Aorta (tissue), 5 donors: ENCODE measurements around the gene MYLK. TPM values are rescaled to one million over a fixed set of nuclear protein-coding genes. Genes with fewer than 3 reads are reported as not detected.

Experiments used
- ATAC-seq: fragments of 200-7000 bp; cut with Tn5 transposase; one replicate; pipeline ENCODE4 v1.9.1; 2022; ENCODE audit warnings: moderate library complexity; ENCODE audit not compliant: low FRiP score
- DNase-seq, 2 donors: peaks; one replicate each; pipeline ENCODE4 v3.0.0-alpha.2; 2020
- H3K27ac ChIP-seq, 2 donors: one replicate each; pipeline ENCODE4 v1.5.1; 2013; ENCODE audit warnings: low read length in 2 of 2, mild to moderate bottlenecking in 2 of 2, moderate library complexity in 2 of 2, control low read depth in 1 of 2, inconsistent platforms in 1 of 2, low read depth in 1 of 2
- H3K27me3 ChIP-seq, 2 donors: one replicate each; pipeline ENCODE4 v1.6.1; 2013; ENCODE audit warnings: control low read depth in 1 of 2, low read length in 1 of 2, mild to moderate bottlenecking in 1 of 2, moderate library complexity in 1 of 2; ENCODE audit not compliant: insufficient read depth in 2 of 2, control insufficient read depth in 1 of 2
- H3K36me3 ChIP-seq, 2 donors: one replicate each; pipeline ENCODE4 v1.6.1; 2013; ENCODE audit warnings: control low read depth in 1 of 2, low read length in 1 of 2, mild to moderate bottlenecking in 1 of 2; ENCODE audit not compliant: insufficient read depth in 2 of 2, control insufficient read depth in 1 of 2
- H3K4me1 ChIP-seq, 2 donors: one replicate each; pipeline ENCODE4 v1.6.1; 2013; ENCODE audit warnings: low read length in 2 of 2, control low read depth in 1 of 2, mild to moderate bottlenecking in 1 of 2, moderate library complexity in 1 of 2; ENCODE audit not compliant: insufficient read depth in 2 of 2, control insufficient read depth in 1 of 2
- H3K4me3 ChIP-seq, 2 donors: one replicate each; pipeline ENCODE4 v1.5.1; 2013; ENCODE audit warnings: low read length in 2 of 2, control low read depth in 1 of 2, mild to moderate bottlenecking in 1 of 2
- H3K9me3 ChIP-seq: one replicate; pipeline ENCODE4 v1.6.1; 2013; ENCODE audit warnings: mild to moderate bottlenecking, low read length; ENCODE audit not compliant: control insufficient read depth
- WGBS, 2 donors: extraction: QIAGEN DNeasy Blood & Tissue Kit; methylation state at CpG; one replicate each; pipeline ENCODE4 v1.1.7; 2013; 5-methylcytosine and 5-hydroxymethylcytosine counted together
- intact Hi-C, 2 donors: fragments of 100-400 bp; cut with DNase I; formaldehyde crosslinking; loops; one replicate each; pipeline versions ENCODE4 v1.14.2 to v1.15.0; 2022
- polyA plus RNA-seq, 2 donors: library from polyadenylated mRNA; stranded (reverse); fragments of 200-250 nt; gene quantifications; one replicate each; pipeline ENCODE4 v1.2.3, GENCODE V29; 2013
- total RNA-seq, 2 donors: library from RNA; stranded (reverse); fragmentation: NEBNext Ultra II Directional; extraction: Animal tissue kit (Norgen Biotek cat#: 25700); gene quantifications; one replicate each; pipeline ENCODE4 v1.2.1, GENCODE V29; 2021
- donor health status: healthy with polysubstance abuse.
- donor health status: Bipolar disorder and iron deficiency.
- donor health status: DM: no; HTN: no; CAD: no.
- donor health status: DM: no; HTN: no; CAD: no.
- donor health status: DM: yes; HTN: yes; CAD: no.

Gene MYLK
- total and polyA plus RNA-seq, 4 donors: 134 to 786 (median 314) TPM

DNA sequence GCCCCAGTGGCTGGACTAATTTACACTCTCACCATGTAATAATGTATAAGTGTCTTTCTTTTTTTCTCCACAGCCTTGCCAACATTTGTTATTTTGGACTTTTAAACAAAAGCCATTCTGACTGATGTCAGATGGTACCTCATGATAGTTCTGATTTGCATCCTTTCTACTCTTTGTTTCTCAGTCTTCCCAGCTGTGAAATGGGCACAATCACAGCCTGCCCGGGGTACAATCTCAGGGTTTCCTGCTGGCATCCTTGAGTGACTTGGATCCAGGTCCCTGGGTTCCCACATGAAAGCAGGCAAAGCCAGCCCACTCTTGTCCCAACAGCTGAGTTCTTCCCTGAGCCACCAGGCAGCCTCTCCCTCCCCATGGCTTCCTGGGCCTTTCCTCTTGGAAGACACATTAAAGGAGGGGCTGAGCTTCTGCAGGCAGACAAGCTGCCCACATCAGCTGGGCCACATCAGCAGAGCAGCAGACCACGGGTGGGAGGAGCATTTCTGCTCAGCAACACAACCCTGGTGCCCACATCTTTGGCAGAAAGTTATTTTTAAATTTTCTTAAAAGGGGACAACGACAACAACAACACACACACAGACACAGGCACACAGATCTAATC is 82.0 kb downstream of the MYLK start:
- 73 to 78% methylated on average over 3 of the region's 3 CpGs for WGBS, 2 donors
- no peak for ATAC-seq
- no peak for DNase-seq
- H3K36me3 ChIP-seq: peaks cover 0 to 2% of the 10 kb centered on the region in 2 donors
- intact Hi-C loops: no loop called here
- H3K9me3 ChIP-seq: no peaks in the 10 kb centered on the region
- H3K27me3 ChIP-seq: no peaks in the 10 kb centered on the region
- no peaks in the 10 kb centered on the region for H3K4me1 ChIP-seq
- no peak overlapping the region for H3K27ac ChIP-seq
- no peak overlapping the region for H3K4me3 ChIP-seq

DNA sequence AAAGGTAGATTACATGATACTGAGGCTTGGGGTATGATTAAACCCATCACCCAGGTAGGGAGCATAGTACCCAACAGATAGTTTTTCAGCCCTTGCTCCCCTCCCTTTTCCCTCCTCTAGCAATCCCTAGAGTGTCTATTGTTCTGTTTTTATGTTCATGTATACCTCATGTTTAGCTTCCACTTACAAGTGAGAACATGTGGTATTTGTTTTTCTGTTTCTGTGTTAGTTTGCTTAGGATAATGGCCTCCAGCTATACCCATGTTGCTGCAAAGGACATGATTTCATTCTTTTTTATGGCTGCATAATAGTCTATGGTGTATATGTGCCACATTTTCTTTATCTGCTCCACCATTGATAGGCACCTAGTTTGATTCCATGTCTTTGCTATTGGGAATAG is 82.7 kb downstream of the MYLK start:
- ATAC-seq (no peak), DNase-seq (no peak)
- intact Hi-C loops: no loop called here
- Histone ChIP-seq H3K27ac (no peak overlapping the region), H3K4me1 (no peaks in the 10 kb centered on the region), H3K9me3 (no peaks in the 10 kb centered on the region), H3K36me3 (peaks cover 0 to 2% of the 10 kb centered on the region in 2 donors), H3K4me3 (no peak overlapping the region), H3K27me3 (no peaks in the 10 kb centered on the region)

DNA sequence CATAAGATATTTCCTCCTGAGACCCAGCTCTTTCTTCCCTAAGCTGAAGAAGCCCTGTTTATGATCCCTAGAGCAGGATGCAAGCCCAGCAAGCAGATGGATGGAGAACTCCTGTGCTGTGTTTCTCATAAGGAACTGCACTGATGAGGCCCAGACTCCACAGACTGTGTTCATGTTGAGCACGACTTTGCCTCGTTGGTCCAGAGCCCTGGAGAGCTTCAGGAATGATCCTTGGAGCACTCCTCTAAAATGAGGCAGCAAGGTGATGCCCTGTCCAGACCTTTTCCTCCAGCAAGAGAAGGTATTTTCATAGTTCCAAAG is 83.8 kb downstream of the MYLK start:
- intact Hi-C loops: no loop called here
- Histone ChIP-seq H3K36me3 (peaks cover 0 to 2% of the 10 kb centered on the region in 2 donors), H3K27me3 (no peaks in the 10 kb centered on the region), H3K4me1 (no peaks in the 10 kb centered on the region), H3K4me3 (no peak overlapping the region), H3K9me3 (no peaks in the 10 kb centered on the region), H3K27ac (peak overlapping the region; percentile 24 to 86)
- DNase-seq (no peak), ATAC-seq (no peak)
- 6 to 12% methylated on average over 2 of the region's 2 CpGs for WGBS, 2 donors

DNA sequence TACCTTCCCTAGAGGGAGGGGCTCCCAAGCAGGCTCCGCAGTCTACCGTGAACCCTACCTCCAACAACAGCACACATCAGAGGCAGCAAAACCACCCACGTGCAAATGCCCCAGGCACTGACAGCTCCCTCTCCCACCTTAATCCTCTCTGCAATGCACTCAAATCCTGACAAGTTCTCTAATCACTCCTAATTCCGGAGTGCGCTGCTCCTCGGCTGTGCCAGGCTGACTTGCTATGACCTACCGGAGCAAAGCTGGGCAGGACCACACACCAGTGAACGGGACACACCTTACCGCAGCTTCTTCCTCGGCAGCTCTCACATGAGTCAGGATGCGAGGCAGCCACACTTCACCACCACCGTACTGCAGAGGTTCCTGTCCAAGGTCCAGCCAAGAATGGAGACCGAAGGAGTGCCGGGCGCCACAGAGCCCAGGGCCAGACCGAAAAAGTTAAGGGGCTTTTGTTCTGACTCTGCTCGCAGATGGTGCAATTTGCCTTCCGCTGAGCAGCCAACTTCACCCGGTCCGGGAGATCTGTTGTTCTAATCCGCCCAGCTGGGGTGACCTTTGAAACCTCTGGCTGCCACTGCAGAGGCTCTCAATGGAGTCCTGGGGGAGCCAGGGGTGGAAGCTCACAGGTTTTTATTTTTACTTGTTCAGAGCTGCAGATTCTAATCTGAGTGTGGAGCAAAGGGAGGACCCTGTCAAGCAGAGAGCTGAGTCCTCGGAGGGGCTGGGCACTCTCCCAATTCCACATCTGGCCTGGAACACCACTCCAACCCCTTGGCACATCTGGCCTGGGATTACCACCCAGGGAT is 84.4 kb downstream of the MYLK start:
- intact Hi-C loops: no loop called here
- 23 to 29% methylated on average over 22 of the region's 22 CpGs for WGBS, 2 donors
- Histone ChIP-seq H3K27me3 (no peaks in the 10 kb centered on the region), H3K27ac (peak overlapping the region; percentile 24 to 86), H3K4me3 (no peak overlapping the region), H3K36me3 (peaks cover 0 to 2% of the 10 kb centered on the region in 2 donors), H3K4me1 (no peaks in the 10 kb centered on the region), H3K9me3 (no peaks in the 10 kb centered on the region)
- DNase-seq: peak; percentile 56 to 76
- peak; percentile 47 for ATAC-seq

DNA sequence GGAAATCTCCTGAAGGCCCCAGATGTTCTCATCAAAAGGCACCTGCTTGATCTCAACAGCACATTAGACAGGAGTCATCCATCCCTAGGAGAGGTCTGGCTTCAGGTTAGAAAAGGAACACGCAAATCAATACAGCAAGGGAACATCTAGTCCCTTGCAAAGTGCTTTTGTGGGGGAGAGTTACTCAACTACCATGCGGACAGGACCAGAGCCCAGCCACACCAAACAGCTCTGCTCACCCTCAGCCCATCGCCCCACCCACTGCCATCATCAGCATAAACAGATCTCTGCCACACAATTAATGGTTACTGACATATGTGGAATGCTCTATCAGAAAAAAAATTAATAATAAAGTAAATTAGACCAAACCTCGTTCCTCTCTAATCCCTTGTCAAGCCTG is 85.6 kb downstream of the MYLK start:
- DNase-seq: no peak
- H3K4me3 ChIP-seq: no peak overlapping the region
- H3K9me3 ChIP-seq: no peaks in the 10 kb centered on the region
- peaks cover 0 to under 1% of the 10 kb centered on the region in 2 donors for H3K36me3 ChIP-seq
- WGBS, 2 donors: 90% methylated on average over 4 of the region's 4 CpGs
- ATAC-seq: no peak
- no peak overlapping the region for H3K27ac ChIP-seq
- no peaks in the 10 kb centered on the region for H3K27me3 ChIP-seq
- H3K4me1 ChIP-seq: no peaks in the 10 kb centered on the region
- intact Hi-C loops: no loop called here

DNA sequence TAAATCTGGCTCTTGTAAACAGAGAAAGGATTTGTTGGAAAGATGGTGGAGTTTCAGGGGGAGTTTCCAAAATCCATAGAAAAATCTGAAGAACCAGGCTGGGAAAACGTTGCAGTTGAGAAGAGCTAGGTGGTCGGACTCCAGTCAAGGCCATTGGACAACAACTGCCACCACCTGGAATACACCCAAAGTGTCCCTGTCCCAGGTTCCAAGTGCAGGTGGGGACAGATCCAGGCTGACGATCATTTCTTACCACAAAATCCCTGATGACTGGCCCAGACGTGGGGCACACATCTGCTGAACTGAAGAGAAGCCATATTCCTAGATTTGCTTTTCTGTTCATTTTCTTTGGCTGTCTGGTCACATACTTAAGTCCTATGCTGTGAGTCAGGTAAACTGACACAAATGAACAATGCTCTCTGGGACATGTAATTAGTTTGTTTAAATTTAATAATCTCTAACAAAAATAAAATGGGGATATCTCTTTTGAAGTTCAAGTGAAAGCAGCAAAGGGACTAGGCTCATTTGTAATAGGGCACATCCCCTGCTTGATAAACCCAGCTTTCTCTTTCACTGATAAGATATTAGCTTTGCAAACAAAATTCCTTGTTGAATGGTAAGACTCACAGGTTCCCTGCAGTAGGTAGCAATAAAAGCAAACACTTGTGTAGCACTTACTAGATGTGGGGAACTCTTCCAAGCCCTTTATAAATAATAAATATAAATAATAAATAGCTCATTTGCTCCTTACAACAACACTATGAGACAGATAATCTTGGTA is 88.5 kb downstream of the MYLK start:
- peaks cover 0 to 2% of the 10 kb centered on the region in 2 donors for H3K4me1 ChIP-seq
- H3K27me3 ChIP-seq: no peaks in the 10 kb centered on the region
- 34 to 35% methylated on average over 4 of the region's 4 CpGs for WGBS, 2 donors
- no peak for ATAC-seq
- H3K9me3 ChIP-seq: no peaks in the 10 kb centered on the region
- intact Hi-C loops: no loop called here
- H3K36me3 ChIP-seq: peaks cover 0 to 1% of the 10 kb centered on the region in 2 donors
- H3K27ac ChIP-seq: peak overlapping the region; percentile 20 to 37
- H3K4me3 ChIP-seq: no peak overlapping the region
- no peak for DNase-seq

DNA sequence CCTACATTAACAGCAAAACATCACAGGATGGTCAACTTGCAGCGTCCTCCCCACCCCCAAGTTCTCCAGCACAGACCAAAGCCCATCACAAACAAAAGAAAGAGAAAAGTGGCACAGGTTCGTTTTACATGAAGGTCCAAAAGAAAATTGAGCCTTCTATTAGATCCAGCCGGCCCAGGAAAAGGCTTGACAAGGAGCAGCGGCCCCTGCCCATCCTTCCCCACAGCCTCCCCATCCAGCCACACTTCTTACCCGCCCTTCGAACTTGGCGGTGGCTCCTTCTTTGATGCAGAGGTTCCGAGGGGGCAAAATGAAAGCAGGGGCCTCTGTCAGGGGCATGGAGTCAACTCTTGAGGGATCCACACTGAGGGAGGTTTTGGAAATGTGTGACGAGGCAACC is 90.7 kb downstream of the MYLK start:
- ATAC-seq (no peak), DNase-seq (no peak)
- intact Hi-C loops: no loop called here
- 92 to 93% methylated on average over 9 of the region's 9 CpGs for WGBS, 2 donors
- no peak overlapping the region for H3K27ac ChIP-seq
- H3K27me3 ChIP-seq: no peaks in the 10 kb centered on the region
- H3K4me1 ChIP-seq: peaks cover 0 to 6% of the 10 kb centered on the region in 2 donors
- peaks cover 0 to 1% of the 10 kb centered on the region in 2 donors for H3K36me3 ChIP-seq
- no peaks in the 10 kb centered on the region for H3K9me3 ChIP-seq
- H3K4me3 ChIP-seq: no peak overlapping the region

DNA sequence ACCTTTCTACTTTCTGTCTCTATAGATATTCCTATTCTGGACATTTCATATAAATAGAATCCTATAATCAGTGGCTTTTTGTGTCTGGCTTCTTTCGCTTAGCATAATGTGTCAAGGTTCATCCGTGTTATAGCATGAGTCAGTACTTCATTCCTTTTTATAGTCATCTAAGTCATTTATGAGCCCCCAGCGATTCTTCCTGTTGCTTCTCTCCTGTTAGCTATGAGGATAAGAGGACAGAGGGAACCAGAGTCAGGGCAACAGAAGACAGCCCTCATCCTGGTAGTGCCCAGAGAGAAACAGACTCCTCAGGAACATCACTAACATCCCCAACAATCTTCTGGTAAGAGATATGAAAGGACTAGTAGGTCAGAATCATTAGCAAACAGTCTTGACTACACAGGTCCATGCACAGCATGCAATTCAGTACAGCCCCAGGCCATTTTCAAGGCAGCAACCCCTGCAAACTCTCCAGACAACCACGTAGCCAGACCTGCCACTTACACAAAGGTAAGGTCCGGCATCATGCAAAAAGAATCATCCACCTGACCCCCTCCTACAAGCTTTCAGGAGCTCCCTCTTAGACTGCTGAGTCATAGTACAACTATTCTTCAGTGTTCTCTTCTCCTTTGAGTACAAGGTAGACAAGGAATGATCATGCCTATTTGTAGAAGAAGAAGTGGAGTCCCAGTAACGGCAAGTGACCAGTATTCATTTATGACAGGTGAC is 91.5 kb downstream of the MYLK start:
- H3K4me1 ChIP-seq: peaks cover 0 to 6% of the 10 kb centered on the region in 2 donors
- ATAC-seq (no peak), DNase-seq (no peak)
- no peaks in the 10 kb centered on the region for H3K27me3 ChIP-seq
- no peaks in the 10 kb centered on the region for H3K9me3 ChIP-seq
- H3K27ac ChIP-seq: peak overlapping the region in 1 of 2 donors; percentile 17
- intact Hi-C loops: no loop called here
- 92 to 100% methylated on average over 6 of the region's 6 CpGs for WGBS, 2 donors
- H3K4me3 ChIP-seq: no peak overlapping the region
- H3K36me3 ChIP-seq: peaks cover 0 to 1% of the 10 kb centered on the region in 2 donors
